Measurements from ENCODE around the gene MORN3.
"Not testable (repeated sequence)": the region's sequence is repeated elsewhere in the genome, so short reads cannot be mapped to it uniquely, and the experiment has no call there.

MORN3 gene

DNA sequence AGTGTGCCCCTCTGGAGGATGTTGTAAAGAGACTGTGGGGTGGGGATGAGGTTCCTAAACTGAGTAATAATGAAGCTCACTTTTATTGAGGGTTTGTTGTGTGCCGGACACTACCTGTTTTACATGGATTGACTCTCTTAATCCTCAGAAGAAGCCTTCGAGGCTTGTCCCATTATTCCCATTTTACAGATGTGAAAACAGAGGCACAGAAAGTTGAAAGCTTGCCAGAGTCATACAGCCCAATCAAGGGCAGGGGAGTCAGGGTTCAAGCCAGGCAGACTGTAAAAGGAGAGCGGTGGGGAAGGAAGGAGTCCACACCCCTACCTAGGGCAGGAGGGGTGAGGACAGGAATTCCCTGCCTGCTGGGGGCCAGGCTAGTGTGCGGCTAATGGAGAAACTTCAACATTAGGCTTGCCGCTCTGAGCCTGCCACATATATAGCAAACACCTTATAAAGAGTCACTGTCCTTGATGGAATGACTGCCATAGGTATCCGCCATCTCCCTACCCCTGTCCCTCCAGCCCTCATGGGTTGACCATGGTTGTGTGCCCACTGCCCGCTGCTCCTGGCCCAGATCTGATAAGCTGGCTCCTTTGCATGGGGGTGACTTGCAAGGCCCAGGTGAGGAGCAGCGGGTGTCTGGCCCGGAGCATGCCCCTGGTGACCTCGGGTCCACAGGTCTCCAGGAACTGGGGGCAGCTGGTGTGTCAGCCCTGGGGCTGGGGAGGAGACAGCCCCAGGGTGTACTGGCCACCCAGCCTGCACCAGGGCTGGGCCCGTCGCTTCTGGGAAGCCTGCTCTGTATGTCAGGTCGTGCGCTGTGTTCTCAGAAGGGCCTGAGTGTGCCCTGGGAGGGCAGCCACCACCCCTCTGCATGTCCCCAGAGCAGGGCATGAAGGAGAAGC is 30.9 kb downstream of the MORN3 start:
- DNase-seq (ENCODE audit: low spot score): no peak

GRCh38 chr12:121637231-121637914 is 32.1 kb downstream of the MORN3 start:
- DNase-seq (ENCODE audit: low spot score): no peak

GRCh38 chr12:121634836-121635235 is 34.6 kb downstream of the MORN3 start:
- no peak for DNase-seq (ENCODE audit: low spot score)

GRCh38 chr12:121633833-121634196 is 35.6 kb downstream of the MORN3 start:
- not testable (repeated sequence) for DNase-seq (ENCODE audit: low spot score)

- DNase-seq (ENCODE audit: low spot score): no peak
Measured at GRCh38 chr12:121632069-121632970, 37.1 kb downstream of the MORN3 start.

GRCh38 chr12:121630791-121631355 is 38.6 kb downstream of the MORN3 start:
- DNase-seq (ENCODE audit: low spot score): no peak

DNA sequence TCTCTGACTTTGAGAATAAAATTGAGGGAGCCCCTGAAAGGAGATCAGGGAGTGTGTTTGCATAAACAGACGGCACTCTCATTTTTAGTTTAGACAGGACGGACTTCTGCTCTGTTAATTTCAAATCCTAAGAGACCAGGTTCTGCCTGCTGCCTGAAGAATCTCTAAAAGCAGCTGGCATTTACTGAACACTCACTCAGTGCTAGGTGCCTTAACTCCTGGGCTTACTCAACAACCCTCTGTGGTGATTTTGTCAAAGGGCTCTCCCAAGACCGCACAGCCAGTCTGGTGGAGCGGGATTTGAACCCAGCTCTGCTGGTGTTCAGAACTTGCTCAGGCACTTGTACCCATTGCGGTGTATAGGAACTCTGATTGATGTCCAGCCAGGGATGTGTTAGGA is 40.9 kb downstream of the MORN3 start:
- DNase-seq (ENCODE audit: low spot score): no peak

DNA sequence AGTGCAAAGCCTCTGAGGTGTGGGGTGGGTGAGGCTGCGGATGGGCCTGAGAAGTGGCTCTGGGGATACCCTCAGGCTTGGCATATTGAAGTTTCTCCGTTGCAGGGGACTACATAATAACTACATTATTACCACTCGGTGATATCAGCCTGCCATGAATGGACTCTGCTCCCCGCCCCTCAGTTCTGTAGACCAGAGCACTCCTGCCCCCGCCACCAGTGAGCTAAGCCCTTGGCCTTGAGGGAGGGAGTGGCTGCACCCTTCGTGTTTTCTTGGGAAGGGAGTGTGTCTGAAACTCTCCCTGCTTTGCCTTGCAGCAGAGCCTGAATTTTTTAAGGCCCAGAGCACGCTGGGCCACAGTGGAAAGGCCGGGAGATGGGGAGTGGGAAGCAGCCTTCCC is 41.4 kb downstream of the MORN3 start:
- DNase-seq (ENCODE audit: low spot score): no peak

- peak; percentile 85 for DNase-seq (ENCODE audit: low spot score)
Measured at GRCh38 chr12:121626853-121627640, 42.4 kb downstream of the MORN3 start.

- DNase-seq (ENCODE audit: low spot score): peak; percentile 99
Measured at GRCh38 chr12:121626087-121626852, 43.2 kb downstream of the MORN3 start, which contains the start of gene ORAI1. Gene ORAI1 (plus strand): TSS chr12:121626530.

- DNase-seq (ENCODE audit: low spot score): no peak
Measured at GRCh38 chr12:121620333-121620891, 49.0 kb downstream of the MORN3 start.

GRCh38 chr12:121618659-121619233 is 50.7 kb downstream of the MORN3 start:
- no peak for DNase-seq (ENCODE audit: low spot score)

GRCh38 chr12:121614872-121615467 is 54.5 kb downstream of the MORN3 start:
- no peak for DNase-seq (ENCODE audit: low spot score)

GRCh38 chr12:121613462-121613861 is 56.0 kb downstream of the MORN3 start:
- DNase-seq (ENCODE audit: low spot score): no peak

GRCh38 chr12:121611306-121611705 is 58.1 kb downstream of the MORN3 start:
- DNase-seq (ENCODE audit: low spot score): no peak

DNA sequence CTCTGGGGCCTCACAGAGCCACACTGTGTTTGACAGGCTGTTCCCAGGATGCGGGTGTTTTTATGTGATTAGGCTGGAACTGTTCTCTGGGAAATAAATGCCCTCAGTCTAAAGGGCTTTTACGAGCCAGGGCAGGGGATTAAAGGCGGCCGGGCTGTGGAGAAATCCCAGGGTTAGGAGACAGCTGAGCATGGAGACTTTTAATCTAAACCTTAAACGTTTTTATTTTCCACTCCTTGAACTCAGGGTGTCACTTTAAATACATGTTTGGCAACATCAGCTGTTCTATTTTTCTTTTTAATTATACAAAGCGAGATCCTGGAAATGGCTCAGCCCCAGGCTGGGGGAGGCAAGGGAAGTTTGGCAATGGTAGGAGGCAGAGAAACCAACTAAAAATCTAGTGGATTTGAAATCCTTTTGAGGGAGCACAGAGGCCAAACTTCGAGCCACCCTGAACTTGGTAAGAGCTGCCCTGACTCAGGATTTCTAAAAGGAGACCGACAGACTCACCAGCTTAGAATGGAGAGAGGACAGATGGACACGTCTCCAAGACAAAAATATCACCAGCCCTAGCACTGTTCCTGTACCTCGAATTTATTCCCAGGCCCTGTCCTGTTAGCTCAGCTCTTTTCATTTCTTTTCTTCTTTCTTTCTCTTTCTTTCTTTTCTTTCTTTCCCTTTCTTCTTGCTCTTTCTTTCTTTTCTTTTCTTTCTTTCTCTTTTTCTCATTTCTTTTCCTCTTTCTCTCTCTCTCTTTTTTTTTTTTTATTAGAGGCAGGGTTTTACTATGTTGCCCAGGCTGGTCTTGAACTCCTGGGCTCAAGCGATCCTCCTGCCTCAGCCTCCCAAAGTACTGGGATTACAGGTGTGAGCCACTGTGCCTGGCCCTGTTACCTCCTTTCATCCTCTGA is 59.0 kb downstream of the MORN3 start:
- peak; percentile 62 for DNase-seq (ENCODE audit: low spot score)

DNA sequence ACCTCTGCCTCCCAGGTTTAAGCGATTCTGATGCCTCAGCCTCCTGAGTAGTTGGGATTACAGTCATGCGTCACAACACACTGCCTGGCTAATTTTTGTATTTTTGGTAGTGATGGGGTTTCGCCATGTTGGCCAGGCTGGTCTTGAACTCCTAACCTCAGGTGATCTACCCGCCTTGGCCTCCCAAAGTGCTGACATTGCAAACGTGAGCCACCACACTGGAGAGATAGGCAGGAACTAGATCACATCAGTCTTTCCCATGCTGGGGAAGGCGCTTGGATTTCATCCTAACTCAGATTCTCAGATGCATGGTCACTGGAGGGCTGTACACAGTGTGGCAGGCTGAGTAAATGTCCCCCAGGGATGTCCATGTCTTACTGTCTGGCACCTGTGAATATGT is 61.2 kb downstream of the MORN3 start:
- DNase-seq (ENCODE audit: low spot score): no peak

DNA sequence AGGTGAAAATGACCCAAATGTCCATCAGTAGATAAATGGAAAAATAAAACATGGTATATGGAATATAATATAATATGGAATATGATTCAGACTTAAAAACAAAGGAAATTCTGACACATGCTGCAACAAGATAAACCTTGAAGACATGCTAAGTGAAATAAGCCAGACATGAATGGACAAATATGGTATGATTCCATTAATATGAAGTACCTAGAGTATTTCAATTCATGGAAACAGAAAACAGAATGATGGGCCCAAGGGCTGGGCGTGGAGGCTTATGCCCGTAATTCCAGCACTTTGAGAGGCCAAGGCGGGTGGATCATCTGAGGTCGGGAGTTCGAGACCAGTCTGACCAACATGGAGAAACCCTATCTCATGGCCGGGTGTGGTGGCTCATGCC is 65.9 kb downstream of the MORN3 start:
- no peak for DNase-seq (ENCODE audit: low spot score)

Measured in GM03348 (cell line).